AG04450 (cell line): ENCODE data around the gene RIPOR2. TPM values are rescaled to one million over a fixed set of nuclear protein-coding genes. Genes with fewer than 3 reads are reported as not detected.

Experiments used
- CTCF ChIA-PET: fragments of 300-600, 350-600 bp; formaldehyde crosslinking; extraction: SDS; loops from one replicate; lab custom pipeline; 2022; ENCODE audit warnings: antibody characterized with exemption, inconsistent platforms; lab: Charles Lee
- POLR2A ChIA-PET: fragments of 350-600 bp; formaldehyde crosslinking; extraction: SDS; loops from one replicate; lab custom pipeline; 2021; ENCODE audit warnings: antibody characterized with exemption, inconsistent platforms; lab: Yijun Ruan, JAX
- DNase-seq: peaks from one replicate; pipeline ENCODE4 v3.0.0-alpha.2; 2011; ENCODE audit warnings: low read depth, low spot score
- H3K27ac ChIP-seq: one replicate; pipeline ENCODE4 v1.5.1; 2012; ENCODE audit warnings: low read depth, low read length, control low read depth
- H3K27me3 ChIP-seq: one replicate; pipeline ENCODE4 v1.6.0; 2012; ENCODE audit warnings: low read length; ENCODE audit not compliant: control insufficient read depth, insufficient read depth
- H3K4me3 ChIP-seq: 2 replicates; pipeline ENCODE4 v1.5.1; 2011; ENCODE audit warnings: mild to moderate bottlenecking, low read depth, low read length, control low read depth
- H3K9me3 ChIP-seq: 2 replicates; pipeline ENCODE4 v1.5.1; 2012; ENCODE audit warnings: low read length; ENCODE audit not compliant: control insufficient read depth, insufficient read depth
- polyA plus RNA-seq: library from polyadenylated mRNA; depleted of rRNA; stranded (reverse); fragments of >200 nt; gene quantifications from 2 replicates; pipeline ENCODE4 v1.2.3, GENCODE V29; 2011
- TF ChIP-seq, protein P1 (sequence below): IDR thresholded peaks from 2 replicates; pipeline ENCODE4 v1.5.1; 2011; ENCODE audit warnings: low read depth, low read length, control low read depth, inconsistent platforms

Gene RIPOR2
- polyA plus RNA-seq, 1 experiment = 7.3 TPM

- H3K4me3 ChIP-seq = no peak overlapping the region
- H3K9me3 ChIP-seq = no peaks in the 10 kb centered on the region; the same call in 1 of the 2 replicates
- TF ChIP-seq, protein P1, sequence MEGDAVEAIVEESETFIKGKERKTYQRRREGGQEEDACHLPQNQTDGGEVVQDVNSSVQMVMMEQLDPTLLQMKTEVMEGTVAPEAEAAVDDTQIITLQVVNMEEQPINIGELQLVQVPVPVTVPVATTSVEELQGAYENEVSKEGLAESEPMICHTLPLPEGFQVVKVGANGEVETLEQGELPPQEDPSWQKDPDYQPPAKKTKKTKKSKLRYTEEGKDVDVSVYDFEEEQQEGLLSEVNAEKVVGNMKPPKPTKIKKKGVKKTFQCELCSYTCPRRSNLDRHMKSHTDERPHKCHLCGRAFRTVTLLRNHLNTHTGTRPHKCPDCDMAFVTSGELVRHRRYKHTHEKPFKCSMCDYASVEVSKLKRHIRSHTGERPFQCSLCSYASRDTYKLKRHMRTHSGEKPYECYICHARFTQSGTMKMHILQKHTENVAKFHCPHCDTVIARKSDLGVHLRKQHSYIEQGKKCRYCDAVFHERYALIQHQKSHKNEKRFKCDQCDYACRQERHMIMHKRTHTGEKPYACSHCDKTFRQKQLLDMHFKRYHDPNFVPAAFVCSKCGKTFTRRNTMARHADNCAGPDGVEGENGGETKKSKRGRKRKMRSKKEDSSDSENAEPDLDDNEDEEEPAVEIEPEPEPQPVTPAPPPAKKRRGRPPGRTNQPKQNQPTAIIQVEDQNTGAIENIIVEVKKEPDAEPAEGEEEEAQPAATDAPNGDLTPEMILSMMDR = no peak
- ChIA-PET POLR2A (no interaction called here), CTCF (interaction anchor here (0.7 kb wide), 1 partner anchor 182 kb away, joined by 3 read pairs; no protein-coding TSS in a partner anchor)
- no peak for DNase-seq
- H3K27ac ChIP-seq = no peak overlapping the region
- H3K27me3 ChIP-seq = no peaks in the 10 kb centered on the region
Measured at GRCh38 chr6:24763578-24763977, 172.2 kb downstream of the RIPOR2 start.

- no peak overlapping the region for H3K27ac ChIP-seq
- no peaks in the 10 kb centered on the region; the same call in 1 of the 2 replicates for H3K9me3 ChIP-seq
- no peak for DNase-seq
- TF ChIP-seq, protein P1 = no peak
- H3K27me3 ChIP-seq = no peaks in the 10 kb centered on the region
- no peak overlapping the region for H3K4me3 ChIP-seq
- POLR2A ChIA-PET = no interaction called here
- CTCF ChIA-PET = no interaction called here
Measured at GRCh38 chr6:24761851-24762250, 173.9 kb downstream of the RIPOR2 start.

DNA sequence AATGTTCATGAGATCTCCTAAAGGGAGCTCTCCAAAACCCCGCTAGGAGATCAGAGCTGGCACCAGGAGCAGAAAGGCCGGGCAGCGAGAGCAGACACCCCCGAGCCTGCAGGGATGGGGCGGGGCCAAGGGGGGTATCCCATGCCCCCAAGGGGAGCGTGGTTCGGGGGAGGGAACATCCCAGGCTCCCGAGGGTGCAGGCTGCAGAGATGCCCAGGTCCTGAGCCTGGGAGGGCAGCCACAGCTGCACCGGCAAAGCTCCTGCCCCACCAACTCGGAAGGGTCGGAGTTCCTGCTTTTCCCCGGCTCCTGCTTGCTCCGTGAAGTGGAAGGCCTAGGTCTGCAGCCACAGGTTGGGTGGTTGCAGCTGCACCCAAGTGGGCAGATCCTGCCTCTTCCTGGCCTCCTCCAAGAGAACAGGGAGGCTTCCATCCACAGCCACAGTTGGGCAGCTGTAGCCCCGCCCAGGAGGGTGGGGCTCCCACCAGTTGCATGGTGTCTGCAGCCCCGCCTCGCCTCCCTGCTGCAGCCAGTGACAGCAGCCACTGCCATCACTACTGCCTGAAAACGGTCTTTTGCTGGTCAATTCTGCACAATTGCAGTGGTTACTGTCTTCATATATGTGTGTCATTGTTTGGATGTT, 174.4 kb downstream of the RIPOR2 start:
- Histone ChIP-seq H3K9me3 (no peaks in the 10 kb centered on the region; the same call in 1 of the 2 replicates), H3K27ac (no peak overlapping the region), H3K27me3 (no peaks in the 10 kb centered on the region), H3K4me3 (no peak overlapping the region)
- ChIA-PET POLR2A (no interaction called here), CTCF (no interaction called here)
- no peak for DNase-seq
- TF ChIP-seq, protein P1 = no peak

- H3K27me3 ChIP-seq = no peaks in the 10 kb centered on the region
- TF ChIP-seq, protein P1 = no peak
- no peaks in the 10 kb centered on the region; the same call in 1 of the 2 replicates for H3K9me3 ChIP-seq
- H3K4me3 ChIP-seq = no peak overlapping the region
- no peak overlapping the region for H3K27ac ChIP-seq
- POLR2A ChIA-PET = interaction anchor here (0.7 kb wide), 1 partner anchor 39 kb away, joined by 6 read pairs; no protein-coding TSS in a partner anchor
- no peak for DNase-seq
- CTCF ChIA-PET = no interaction called here
Measured at GRCh38 chr6:24760210-24760609, 175.6 kb downstream of the RIPOR2 start.

GRCh38 chr6:24759718-24760117, 176.0 kb downstream of the RIPOR2 start:
- CTCF ChIA-PET = interaction anchor here (1.5 kb wide), 1 partner anchor 179 kb away, joined by 7 read pairs; no protein-coding TSS in a partner anchor

More at GRCh38 chr6:24759718-24760117, 176.0 kb downstream of the RIPOR2 start:
- no peak overlapping the region for H3K4me3 ChIP-seq
- no peak overlapping the region for H3K27ac ChIP-seq
- DNase-seq = no peak
- H3K27me3 ChIP-seq = no peaks in the 10 kb centered on the region
- H3K9me3 ChIP-seq = no peaks in the 10 kb centered on the region; the same call in 1 of the 2 replicates
- POLR2A ChIA-PET = interaction anchor here (0.7 kb wide), 1 partner anchor 38 kb away, joined by 6 read pairs; no protein-coding TSS in a partner anchor
- TF ChIP-seq, protein P1 = no peak
